GM21825 (cell line): ENCODE measurements around the gene RAD54L.

Experiments used
- ATAC-seq: cut with Tn5 transposase; IDR thresholded peaks from one replicate; pipeline ENCODE4 v1.9.1; 2021; ENCODE audit warnings: mild to moderate bottlenecking, moderate library complexity; ENCODE audit not compliant: unreplicated experiment

Gene RAD54L

DNA sequence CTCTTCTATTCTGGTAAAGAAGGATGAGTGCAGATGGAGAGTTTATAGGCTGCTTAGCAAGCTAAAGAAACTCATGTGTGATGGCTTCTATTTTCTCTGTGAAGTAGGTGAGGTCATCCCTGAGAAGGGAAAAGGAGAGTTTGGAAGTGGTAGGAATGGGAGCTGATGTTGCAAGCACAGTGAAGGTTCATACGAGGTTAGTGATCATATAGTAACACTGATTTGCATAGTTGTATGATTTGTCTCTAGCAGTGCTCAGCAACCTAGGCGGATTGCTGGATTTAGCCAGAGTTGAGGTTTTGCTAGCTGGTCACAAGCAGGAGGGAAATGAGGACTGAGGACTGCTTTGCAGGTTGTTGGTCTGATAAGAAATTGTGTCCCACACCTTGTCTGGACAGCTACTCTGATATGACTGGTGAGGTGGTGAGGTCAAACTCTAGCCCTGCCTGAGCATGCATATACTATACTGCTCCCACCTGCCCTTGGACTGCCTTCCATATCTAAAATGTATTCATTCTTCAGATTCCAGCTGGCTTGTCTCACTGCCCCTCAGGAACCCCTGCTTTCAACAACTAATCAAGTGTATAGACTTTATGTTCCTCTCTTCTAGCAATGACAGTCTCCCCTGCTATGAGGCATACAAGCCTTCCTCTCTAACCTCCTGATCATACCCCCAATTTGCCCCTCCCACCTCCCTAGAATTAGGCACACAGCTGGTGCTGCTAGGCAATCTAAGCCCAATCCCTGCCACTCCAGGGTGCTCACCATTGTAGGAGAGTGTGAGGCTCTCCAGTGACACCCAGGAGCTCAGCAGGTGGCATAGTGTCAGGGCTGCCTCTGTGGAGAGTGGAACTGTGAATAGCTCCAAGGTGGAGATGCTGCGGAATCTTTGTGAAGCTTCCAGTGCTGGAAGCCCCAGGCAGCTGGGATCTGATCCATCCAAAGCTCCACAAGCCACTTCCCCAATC lies 37.3 kb downstream of the RAD54L start:
- ATAC-seq = no peak

DNA sequence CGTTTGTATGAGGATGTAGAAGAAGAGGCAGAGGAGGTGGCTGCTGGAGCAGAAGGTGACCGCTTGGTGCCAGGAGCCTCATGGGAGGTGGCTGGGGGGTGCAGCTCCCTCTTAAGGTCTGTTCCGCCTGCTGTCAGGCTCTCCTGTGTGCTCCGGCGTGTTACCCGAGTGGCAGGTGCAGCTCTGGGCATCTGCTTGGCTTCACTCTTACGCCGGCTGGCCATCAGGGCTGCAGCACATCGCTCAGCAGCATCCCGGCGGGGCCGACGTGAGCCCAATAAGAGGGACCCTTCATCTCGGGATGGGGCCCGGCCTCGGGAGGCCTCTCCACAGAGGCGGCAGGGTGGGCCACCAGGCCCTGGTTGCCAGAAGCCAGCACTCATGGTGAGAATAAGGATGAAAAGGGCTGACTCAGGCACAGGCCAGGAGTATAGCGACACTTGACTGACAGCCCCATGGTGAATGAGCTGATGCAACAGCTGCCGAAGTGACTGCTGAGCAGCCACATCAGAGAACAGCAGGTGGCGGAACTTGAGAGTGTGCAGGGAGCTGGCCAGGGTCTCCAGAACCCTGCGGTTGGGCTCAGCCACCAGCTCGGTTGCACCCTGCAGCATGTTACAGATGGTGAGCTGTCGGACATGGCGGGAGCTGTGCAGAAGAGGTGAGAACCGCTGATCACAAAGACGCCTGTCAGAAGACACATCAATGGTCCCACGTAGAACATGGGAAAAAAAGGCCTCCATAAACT lies 38.3 kb downstream of the RAD54L start:
- no peak for ATAC-seq

DNA sequence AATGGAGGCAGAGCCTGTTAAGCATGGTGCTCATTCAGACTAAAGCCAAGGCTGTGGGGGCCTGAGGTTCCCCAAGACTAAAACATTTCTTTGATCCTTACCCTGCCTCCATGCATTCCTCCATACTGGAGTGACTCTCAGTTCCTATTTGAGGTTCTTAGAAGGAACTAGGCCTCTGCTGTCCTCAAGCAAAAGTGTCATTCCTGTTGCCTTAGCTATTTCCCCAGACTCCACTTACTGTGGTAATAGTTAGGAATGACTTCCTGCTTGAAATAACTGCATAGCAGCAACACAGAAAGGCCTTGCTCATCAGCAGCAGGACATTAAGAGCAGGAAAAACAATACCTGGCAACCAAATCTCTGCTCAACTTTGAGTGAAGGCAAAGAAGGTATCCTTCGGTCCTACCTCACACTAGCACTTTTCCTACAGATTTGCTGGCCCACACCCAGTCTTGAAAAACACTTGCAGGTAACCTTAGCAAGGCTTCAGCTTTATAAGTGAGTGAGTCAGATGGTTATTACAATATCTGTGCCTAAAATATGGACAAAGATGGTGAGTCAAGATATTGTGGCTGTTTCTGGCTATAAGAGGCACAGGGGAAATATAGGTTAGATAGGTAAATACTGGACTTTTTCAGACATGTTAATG lies 41.0 kb downstream of the RAD54L start:
- ATAC-seq = no peak

DNA sequence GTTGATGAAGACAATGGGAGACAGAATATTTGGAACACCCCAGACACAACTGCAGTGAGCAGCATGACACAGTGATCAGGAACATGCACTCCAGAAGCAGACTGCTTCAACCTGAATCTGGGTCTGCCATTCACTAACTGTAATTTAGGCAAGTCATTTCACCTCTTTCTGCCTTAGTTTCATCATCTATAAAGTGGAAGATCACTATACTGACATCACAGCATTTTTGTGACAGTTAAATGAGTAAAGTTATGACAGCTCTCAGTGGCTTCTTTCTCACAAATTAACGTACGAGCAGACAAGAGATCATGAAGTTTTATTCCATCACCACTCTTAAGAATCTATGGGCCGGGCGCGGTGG lies 41.6 kb downstream of the RAD54L start:
- no peak for ATAC-seq

DNA sequence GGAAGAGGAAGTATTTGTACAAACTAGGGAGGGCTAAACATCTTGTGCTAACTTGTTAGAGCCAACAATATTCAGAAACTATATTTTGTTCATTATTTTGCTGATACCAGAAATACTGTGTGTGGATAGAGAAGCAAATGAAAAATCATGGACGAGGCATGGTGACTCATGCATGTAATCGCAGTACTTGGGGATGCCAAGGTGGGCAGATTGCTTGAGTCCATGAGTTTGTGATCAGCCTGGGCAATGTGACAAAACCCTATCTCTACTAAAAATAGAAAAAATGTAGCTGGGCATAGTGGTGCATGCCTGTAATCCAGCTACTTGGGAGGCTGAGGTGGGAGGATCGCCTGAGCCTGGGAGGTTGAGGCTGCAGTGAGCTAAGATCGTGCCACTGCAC lies 42.4 kb downstream of the RAD54L start:
- no peak for ATAC-seq

DNA sequence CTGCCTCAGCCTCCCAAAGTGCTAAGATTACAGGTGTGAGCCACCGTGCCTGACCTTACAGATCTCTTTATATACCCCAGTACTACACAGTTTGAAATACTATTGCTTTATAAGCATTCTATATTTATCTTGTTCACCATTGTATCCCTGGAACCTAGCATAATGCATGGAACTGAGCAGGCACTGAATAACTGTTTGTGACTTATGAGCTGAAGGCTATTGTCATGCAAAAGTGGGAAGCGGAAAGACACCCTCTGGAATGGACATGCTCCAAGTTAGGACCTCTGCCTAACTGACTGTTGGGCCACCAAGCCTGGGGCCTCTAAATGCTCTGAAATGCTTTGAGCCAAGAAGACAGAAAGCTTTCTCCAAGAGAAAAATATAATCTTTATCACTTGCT lies 47.7 kb downstream of the RAD54L start:
- ATAC-seq = no peak

DNA sequence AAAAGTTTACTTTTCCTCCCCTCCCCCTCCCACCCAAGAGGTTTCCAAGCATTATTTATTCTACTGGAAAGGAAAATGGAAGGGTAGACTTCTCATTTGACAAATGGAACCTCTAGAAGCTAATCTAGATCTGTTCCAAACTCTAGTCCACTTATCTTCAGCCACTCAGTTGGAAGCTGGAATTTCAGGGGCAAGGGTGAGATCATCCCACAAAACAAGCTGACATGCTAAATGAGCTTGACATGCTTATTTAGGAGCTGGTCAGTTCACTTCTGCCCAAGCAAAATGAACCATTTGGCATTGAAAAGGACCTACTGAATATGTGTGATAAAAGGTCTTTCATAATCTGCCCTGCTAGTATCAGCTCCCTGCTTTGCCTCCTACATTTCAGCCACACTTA lies 50.8 kb downstream of the RAD54L start:
- no peak for ATAC-seq

DNA sequence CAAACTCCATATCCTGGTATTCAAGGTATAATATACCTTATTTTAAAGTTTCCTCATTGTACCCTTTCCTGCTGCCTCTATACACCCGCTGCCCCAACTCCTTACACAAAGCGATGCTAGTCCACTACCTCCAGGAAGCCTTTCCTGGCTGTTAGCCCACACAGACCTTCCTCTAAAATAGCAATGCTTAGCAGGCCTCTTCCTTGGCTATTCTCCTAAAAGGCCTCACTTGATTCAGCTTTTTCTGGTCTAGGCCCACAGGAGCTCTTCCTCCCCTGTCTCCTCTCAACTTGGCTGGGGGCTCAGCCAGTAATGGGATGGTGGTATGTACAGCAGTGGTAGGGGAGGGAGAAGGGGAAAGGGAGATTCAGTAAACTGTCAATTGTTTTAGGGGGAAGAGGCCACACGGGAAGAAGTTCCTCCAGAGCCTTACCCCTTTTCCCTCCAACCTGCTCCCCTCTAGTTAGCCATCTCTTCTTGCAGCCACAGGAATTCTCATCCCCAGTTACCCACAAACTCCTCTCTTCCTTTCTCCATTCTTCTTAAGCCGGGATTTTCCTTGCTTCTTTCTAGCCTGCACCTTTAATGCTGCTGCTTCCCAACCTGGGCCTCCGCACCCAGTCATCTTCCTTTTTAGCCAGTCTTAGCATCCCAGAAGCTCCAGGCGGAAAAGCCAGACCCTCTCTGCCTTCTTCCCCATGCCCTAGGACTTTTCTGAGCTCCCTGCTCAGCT lies 53.3 kb downstream of the RAD54L start:
- no peak for ATAC-seq

DNA sequence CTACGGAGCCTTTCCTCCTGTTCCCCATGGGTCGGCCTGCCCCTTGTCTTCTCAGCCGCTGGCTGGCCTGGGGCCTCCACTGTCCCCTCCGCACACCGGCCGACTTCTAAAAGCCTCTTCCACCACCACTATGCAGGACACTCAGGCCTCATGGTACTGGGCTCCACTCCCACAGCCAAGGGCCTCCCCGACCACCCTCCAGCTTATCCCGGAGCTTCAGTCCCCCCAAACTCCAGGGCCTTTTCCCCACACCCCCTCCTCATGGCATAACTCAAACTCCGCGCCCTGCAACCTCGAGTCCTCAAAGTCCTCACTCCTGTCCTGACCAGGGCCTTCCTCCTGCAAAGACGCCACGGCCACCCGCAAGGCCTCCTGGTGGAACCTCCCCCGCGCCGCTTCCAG lies 53.8 kb downstream of the RAD54L start:
- ATAC-seq = no peak

DNA sequence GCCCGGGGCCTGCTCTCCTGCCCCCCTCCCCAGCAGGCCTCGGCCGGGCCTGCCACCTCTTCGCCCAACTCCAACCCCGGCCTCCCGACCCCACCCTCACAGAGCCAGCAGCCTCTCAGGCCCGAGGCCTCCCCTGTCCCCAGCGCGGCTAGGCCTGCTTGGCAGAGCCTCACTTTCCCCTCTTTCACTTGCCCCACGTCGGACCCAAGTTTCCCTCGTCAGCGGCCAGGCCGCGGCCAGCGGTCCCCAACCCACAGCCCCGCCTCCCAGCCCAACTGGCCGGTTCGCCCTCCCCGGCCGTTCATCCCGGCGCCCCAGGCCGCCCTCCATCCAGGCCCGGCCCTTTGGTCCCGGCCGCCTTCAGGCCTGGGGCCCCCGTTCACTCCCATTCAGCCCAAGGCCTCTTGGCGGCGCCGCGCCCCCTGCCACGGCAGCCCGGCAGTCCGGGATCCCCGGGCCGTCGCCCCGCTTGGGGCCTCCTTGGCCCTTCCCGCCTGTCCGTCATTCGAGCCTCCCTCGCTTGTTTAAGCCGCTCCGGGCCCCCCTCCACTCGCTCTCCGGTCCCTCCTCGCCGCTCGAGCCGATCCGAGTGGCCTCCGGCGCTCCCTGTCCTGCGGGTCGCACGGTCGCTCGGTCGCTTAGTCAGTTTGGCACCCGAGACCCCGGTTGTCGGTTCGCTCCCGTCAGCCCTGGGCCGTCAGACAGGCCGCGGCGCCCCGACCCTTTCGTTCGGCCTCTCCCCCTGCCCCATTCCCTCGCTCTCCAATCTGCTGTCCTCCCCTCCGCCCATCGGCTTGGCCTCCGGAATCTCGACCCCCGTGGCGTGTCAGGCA lies 54.5 kb downstream of the RAD54L start:
- peak; percentile 31 for ATAC-seq

DNA sequence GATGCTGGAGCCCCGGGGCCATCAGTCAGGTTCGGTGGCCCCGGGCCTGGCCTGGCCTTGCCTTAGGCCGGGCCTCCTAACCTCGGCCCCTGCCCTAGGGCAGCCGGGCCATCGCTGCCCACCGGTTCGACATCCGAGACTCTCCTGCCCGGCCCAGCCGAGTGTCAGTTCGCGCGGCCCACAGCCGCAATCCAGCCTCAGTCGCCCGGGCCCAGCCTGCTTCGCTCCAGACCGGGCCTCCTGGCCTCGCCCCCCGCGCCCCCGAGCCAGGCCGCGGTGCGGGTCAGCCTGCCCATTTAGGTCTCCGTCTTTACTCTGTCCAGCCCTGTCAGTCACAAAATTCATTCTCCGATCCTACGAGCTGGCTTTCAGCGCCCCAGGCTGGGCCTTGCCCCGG lies 55.1 kb downstream of the RAD54L start:
- peak; percentile 6 for ATAC-seq

DNA sequence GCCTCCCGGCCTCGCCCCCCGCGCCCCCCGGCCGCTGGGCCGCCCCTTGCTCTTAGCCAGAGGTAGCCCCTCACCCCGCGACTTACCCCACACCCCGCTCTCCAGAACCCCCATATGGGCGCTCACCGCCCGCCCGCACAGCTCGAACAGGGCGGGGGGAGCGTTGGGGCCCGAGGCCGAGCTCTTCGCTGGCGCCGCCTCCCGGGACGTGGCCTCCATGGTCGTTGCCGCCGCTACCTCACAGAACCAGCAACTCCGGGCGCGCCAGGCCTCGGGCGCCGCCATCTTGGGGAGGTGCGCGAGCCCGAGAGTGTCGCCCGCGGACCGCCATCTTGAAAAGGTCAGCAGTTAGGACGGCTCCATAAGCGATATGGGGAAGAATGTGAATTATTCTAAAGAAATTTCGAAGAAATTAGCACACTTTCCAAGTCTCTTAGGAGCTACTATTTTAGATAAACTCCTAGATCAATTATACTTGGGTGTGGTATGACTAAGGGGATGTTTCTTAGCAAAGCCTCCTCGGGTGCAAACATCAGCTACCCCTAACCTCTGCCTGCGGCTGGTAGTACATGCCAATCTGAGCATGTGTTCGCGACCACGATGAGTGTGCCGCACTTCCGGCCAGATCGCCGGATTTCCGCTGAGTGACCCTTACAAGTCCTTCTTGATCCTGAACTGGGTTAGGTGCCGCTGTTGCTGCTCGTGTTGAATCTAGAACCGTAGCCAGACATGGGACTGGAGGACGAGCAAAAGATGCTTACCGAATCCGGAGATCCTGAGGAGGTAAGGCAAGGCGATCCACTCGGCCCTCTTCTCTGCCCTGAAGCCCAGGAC lies 55.7 kb downstream of the RAD54L start, which contains the start of the genes LRRC41 and UQCRH:
Gene LRRC41 (minus strand): TSS at position 579 of the 834 bp plus-strand sequence. CDS start 294 bp downstream, at position 285.
Gene UQCRH (plus strand): TSS at position 661 of the 834 bp plus-strand sequence. CDS start 69 bp downstream, at position 730.
- peak; percentile 75 for ATAC-seq

DNA sequence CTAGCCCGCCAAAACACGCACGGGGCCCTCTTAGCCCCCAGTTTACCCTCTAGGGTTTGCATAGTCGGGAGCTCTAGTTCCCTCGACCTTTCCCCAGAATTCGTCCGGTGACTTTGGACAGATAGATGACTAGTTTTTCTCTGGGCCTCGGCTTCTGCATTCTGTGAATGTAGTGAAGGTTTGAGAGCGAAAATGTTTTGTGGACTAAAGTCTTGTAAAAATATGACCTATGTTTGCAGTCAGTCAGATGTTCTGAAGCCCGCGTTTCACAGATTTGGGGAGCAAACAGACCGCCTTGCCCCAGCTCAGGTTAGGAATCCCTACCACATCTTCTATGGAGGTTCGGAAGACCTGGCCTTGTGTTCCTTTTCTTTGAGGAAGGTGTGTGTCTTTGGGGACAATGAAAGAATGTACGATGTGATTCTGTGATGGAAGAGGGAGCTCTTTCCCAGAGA lies 56.3 kb downstream of the RAD54L start:
- ATAC-seq = no peak

DNA sequence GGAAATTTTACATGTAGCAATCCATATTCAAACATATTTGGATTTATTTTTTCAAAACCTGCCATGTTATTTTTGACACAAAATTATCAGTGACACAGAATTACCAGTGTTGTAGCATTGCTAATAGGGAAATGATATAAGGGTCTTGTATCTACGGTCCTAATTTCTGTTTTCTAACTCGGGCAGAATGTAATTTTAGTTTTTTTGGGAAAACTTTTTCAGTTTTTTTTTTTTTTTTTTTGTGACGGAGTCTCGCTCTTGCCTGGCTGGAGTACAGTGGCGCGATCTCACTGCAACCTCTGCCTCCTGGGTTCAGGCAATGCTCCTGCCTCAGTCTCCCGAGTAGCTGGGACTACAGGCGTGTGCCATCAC lies 58.6 kb downstream of the RAD54L start:
- ATAC-seq = no peak

DNA sequence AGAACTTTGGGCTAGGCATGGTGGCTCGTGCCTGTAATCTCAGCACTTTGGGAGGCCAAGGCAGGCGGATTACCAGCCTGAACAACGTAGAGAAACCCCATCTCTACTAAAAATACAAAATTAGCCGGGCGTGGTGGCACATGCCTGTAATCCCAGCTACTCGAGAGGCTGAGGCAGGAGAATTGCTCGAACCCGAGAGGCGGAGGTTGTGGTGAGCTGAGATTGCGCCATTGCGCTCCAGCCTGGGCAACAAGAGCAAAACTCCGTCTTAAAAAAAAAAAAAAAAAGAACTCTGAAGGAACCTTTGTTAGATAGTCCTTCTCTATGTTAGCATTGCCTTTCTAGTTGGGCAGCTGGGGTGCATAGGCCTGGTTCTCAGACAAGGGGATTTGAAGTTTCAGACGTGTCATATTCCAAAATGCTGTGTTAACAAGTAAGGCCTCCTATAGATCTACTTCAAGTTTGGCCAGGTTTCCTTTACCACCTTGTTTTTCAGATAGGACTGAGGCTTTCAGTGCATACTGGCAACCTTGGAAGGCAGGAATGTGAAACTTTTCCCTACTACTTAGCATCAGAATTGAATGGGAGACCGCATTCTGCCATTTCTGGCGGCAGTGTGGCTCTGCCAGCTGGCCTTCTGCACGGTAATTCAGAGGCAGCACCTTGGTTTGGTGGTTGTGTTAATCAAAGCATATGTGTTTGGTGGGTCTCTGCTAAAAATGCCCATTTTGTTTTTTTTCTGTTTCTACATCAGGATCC lies 62.0 kb downstream of the RAD54L start:
- no peak for ATAC-seq

DNA sequence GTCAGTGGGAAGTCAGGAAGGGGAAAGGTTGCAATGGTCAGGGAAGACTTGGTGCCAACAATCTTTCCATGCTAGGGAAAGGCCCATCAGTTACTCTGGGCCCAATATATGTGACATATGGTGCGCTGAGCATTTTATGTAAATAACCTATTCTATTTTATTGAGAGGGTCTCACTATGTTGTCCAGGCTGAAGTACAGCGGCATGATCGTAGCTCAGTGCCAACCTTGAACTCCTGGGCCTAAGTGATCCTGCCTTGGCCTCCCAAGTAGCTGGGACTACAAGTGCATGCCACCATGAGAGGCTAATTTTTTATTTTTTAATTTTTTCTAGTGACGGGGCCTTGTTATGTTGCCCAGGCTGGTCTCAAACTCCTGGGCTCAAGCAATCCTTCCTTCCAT lies 62.8 kb downstream of the RAD54L start:
- ATAC-seq = no peak

DNA sequence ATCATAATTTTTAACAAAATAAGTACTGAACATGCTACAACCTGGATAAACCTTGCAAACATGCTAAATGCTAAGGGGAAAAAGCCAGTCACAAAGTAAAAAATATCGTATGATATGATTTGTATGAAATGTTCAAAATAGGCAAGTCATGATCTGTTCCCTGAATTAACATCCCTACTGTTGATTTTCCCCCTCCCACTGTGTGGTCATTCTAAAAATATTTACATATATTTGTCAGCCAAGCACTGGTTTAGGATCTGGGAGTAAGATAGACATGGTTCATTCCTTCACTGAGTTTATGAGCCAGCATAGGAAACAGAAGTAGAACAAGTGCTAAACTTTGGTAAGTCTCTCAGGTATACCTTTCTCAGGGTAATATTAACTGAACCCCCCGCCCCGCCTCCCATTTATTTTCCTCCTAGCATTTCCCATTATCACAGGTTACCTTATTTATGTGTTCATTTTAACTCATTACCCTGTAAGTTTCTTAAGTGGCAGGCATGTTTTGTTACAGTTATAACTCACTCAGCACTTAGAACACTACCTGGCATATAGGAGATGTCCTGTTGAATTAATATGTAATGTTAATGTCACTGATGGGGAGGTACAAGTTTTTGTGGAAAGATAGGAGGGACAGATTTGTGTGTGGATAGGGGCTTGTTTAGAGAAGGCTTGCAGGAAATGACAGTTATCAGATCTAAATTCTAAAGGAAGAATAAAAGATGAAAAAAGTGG lies 68.3 kb downstream of the RAD54L start:
- no peak for ATAC-seq
